NCI-H1694 (cell line): Measurements from ENCODE around the gene FLNB.

Source experiments
- DNase-seq: peaks from one replicate; lab custom pipeline; 2025; lab: John Stamatoyannopoulos, UW

The FLNB gene

DNA sequence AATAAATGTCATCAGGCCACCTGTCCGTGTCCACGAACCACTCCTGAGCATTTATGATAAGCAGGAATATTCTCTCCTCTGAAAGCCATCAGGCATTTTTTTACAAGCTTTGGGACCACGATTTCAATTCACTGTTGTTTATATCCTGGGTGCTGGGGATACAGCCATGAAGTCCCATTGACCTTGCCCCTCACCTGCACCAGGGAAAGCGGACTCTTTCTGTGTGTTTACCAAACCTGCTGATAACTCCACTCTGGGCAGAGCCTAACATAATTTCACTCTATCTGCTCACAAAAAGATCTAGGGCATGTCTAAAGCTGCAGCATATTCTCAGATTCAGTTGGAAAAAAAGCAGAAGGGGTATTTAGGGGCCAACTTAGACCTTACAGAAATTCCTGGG lies 197.8 kb downstream of the FLNB start:
- DNase-seq, result no peak

DNA sequence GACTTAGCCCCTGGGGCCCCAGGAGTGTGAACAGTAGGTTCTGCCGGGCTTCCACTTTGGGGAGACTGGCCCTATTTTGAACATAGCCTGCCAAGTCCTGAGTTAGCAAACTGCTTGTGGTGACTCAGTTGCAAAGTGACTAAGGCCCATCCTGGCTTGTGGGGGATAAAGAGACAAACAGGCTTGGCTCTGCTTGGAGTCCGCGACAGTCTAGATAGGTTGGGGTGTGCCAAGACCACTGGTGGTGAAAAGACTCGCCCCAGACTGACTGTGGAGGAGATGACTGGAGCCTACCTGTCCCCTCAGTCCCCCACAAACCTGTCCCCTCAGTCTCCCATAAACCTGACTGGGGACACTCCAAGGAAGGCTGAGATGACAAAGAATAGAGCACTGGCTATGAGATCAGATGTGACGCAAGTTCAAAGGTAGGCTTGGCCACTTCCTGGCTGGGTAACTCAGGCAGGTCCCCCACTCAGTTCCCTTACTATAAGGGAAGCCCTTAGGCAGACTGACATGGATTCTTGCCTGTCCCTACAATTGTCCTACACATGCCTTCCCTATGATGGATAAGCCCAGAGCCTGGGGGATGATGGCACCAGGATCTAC lies 198.3 kb downstream of the FLNB start:
- DNase-seq, result no peak

DNA sequence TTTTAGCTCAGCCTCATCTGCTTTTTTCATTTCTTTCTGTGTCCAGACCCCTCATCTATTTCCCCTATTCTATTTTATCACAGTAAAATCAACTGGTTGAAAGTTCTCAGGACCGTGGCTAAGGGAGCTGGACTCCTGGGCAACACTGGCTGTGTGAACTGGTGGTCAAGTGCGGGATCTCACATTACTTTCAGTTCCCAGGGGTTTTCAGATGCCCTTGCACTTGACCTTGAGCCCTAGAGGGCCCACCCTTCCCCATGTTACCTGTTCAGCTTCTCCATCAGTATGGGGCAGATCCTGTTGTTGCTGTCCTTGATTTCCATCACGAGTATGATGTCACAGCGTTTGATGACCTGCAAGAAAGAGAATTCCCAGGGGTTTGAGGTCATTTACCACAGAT lies 199.7 kb downstream of the FLNB start:
- no peak for DNase-seq

DNA sequence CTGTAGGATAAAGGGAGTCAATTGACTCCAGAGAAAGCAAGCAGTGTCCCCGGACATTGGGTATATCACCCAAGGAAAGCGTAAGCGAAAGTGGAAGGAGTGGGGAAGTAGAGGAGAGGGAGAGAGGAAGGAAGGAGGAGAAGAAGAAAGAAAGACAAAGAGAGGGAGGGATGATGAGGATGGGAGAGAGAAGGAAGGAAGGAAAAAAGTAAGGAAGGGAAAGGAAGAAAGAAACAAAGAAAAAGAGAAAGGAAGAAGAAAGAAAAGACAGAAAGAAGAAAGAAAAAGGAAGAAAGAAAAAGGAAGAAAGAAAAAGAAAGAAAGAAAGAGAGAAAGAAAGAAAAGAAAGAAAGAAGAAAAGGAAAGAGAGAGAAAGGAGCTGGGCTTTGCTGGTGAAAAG lies 201.7 kb downstream of the FLNB start:
- DNase-seq, result no peak

DNA sequence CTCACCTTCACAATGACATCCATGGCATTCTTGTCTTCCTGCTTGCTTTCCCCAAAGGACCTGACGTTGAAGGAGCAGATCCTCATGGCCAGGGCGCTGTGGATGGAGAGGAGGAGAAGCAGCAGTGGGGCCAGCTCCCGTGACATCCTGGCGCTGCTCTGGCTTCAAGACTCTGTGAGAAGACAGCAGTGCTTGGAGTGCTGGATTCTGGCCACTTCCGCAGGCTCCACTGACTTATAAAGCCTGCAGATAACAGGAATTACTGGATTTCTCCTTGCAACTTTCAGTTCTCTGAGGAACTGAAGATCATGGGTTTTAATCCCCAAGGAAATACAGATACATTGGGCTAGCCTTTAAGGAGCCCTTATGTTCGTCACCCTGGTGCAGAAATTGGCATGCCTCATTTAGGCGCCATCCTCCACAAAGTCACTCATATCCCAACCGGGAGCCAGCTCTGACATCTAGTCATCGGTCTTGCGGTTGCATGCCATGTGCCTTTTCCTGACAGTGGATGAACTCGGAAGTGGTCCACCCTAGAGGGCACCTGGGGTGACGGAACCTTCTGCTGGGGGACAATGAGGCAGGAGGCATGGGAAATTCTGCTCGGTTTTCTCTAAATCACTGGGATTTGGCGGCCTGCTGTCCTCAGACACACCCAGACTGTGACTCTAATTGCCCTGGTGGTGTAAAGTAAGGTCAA lies 202.7 kb downstream of the FLNB start, which contains the start of gene DNASE1L3:
Gene DNASE1L3 (minus strand): TSS at position 212 of the 700 bp plus-strand sequence. CDS start 66 bp downstream, at position 146.
- DNase-seq, result no peak

DNA sequence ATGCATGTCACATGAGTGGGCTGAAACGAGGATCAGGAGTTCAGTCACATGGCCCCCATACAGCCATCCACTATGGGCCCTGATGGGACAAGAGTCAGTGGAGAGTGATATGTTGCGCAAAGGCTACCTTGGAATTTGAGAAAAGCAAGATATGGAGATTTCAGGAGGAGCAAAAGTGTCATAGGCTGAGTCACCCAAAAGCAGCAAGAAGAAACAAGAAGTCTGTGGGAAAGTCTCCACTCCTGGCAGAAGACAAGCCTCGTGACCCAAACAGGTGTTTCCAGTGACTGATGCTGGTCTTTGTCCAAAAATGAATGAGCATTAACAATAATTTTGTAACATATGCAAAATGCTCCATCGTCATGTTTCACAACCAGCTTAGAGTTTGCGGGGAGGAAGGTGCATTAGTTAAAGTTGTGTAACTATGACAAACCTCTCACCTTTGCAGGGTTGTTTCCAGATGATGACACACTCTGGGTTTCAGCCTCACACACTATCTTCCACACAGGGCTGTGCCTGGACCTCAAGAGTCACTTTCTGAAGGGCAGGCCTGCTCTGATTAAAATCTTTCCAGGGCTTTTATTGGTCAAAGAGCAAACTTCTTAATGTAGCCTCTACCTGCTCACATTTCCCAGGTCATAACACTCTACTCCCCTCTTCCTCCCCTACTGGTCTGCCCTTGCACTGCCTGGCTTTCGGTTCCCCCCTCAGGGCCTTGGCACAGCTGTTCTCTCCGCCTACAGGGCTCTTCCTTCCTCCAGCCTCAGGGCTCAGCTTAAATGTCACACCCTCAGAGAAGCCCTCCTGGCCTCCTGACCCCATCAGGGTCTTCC lies 206.5 kb downstream of the FLNB start:
- no peak for DNase-seq

DNA sequence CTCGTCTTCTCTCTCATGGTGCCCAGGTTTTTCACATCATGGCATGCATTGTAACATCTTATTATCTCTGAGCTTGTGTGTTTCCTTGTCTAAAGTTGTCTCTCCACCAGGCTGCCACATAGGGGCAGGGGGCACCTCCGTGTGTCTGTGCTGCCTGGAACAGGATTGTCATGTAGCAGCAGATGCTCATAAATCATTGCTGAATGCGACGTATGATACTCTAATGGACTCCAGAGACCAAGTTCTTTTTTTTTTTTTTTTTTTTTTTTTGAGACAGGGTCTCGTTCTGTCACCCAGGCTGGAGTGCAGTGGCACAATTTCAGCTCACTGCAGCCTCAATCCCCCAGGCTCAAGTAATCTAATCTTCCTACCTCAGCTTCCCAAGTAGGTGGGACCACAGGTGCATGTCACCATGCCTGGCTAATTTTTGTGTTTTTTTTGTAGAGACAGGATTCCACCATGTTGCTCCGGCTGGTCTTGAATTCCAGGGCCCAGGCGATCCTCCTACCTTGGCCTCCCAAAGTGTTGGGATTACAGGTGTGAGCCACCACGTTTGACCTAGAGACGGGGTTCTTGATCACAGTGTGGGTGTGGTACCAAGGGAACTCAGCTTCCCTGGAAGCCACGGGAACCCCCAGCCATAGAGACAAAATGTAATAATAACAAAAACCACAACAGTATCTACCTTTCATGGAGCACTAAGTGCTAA lies 207.2 kb downstream of the FLNB start:
- DNase-seq, result no peak

DNA sequence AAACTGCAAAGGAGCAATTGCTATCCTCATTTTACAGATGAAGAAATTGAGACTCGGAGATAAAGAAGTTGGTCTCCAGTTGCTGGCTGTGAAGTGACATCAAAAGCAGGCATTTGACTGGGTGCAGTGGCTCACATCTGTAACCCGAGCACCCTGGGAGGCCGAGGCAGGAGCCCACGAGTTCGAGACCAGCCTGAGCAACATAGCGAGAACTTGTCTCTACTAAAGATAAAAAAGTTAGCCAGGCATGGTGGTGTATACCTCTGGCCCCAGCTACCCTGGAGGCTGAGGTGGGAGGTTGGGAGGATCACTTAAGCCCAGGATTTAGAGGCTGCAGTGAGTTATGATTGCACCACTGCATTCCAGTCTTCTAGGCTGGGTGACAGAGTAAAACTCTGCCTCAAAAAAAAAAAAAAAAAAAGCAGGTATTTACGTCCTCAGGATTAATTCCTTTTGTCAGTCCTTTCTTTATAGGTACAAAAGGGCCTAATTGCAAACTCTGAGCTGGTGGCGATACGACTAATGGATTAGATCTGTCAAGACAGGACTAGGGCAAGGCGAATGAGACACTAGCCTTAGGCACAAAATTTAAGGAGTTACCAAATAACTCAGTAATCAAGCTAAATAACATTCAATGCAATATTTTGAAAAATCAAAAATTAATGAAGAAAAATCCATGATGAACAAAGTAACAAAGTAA lies 208.4 kb downstream of the FLNB start:
- no peak for DNase-seq

DNA sequence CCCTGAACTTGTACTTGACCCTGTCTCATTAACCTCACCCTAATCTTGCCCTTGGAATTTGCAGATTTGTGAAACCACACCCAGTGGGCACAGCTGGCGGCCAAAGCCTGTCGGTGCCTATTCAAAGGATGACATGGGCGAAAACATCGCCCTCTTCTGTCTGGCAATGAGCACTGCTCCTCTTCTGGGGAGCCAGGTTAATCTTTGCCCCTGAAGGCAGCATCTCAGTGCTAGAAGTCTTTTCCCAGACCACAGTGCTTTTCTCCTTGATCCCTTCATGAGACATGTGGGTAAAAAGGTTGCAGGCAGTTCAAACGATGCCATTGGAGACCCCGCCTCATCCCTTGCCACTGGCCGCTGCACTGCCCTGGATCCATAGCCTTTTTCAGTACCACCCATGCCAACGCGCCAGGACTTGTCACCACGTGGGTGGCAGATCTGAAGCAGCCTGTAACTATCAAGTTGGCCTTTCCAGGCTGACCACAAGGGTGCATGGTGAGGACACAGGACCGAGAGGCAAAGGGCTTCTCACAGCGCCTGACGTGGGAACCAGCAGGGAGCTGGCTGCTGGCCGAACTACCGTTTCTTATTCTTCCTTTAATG lies 209.1 kb downstream of the FLNB start:
- no peak for DNase-seq

DNA sequence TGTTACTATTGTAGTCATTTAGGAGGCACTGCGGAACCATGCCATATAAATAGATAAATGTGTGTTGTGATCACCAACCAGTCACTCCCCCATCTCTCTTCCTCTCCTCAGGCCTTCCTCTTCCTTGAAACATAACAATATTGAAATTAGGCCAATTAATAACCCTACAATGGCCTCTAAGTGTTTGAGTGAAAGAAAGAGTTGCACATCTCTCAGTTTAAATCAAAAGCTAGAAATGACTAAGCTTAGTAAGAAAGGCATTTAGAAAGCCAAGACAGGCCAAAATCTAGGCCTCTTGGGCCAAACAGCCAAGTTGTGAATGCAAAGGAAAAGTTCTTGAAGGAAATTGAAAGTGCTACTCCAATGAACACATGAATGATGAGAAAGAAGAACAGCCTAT lies 210.7 kb downstream of the FLNB start:
- DNase-seq, result no peak
